Psoas muscle (tissue), 8 donors: ENCODE data around the gene MED1. TPM values are rescaled to one million over a fixed set of nuclear protein-coding genes. Genes with fewer than 3 reads are reported as not detected.
A peak's percentile ranks its signal among the peaks of the same experiment; 100 is the strongest.
"Not testable (repeated sequence)": the region's sequence is repeated elsewhere in the genome, so short reads cannot be mapped to it uniquely, and the experiment has no call there.

Experiments
- ATAC-seq, 4 donors: fragments of 200-7000 bp; cut with Tn5 transposase; one replicate each; pipeline ENCODE4 v1.9.1; 2020; ENCODE audit warnings: moderate library complexity in 3 of 4, mild to moderate bottlenecking in 2 of 4
- DNase-seq, 2 donors: peaks; one replicate each; pipeline ENCODE4 v3.0.0-alpha.2; 2020
- H3K27ac ChIP-seq: fragments of 200-600 bp; one replicate; pipeline ENCODE4 v1.8.0; 2022
- H3K27me3 ChIP-seq, 3 donors: fragments of 200-600 bp in 1 of 3; one replicate each; pipeline versions ENCODE4 v1.6.1 to v1.8.0; 2013 to 2022; ENCODE audit warnings: low read length in 2 of 3, mild to moderate bottlenecking in 2 of 3, moderate library complexity in 1 of 3; ENCODE audit not compliant: insufficient read depth in 3 of 3
- H3K36me3 ChIP-seq, 2 donors: fragments of 200-600 bp in 1 of 2; one replicate each; pipeline versions ENCODE4 v1.6.1 to v1.8.0; 2013 to 2022; ENCODE audit warnings: low read depth in 1 of 2, mild to moderate bottlenecking in 1 of 2, moderate library complexity in 1 of 2; ENCODE audit not compliant: insufficient read depth in 1 of 2
- H3K4me1 ChIP-seq: fragments of 200-600 bp; one replicate; pipeline ENCODE4 v1.8.0; 2022
- H3K4me3 ChIP-seq: fragments of 200-600 bp; one replicate; pipeline ENCODE4 v1.8.0; 2022; ENCODE audit warnings: mild to moderate bottlenecking
- H3K9me3 ChIP-seq: fragments of 200-600 bp; one replicate; pipeline ENCODE4 v1.8.0; 2022
- CTCF ChIP-seq: fragments of 200-600 bp; IDR thresholded peaks from one replicate; pipeline ENCODE4 v1.8.0; 2022; ENCODE audit warnings: antibody characterized with exemption
- WGBS, 3 donors: extraction: QIAGEN DNeasy Blood & Tissue Kit; methylation state at CpG; one replicate each; pipeline versions ENCODE4 v1.1.6 to v1.1.7; 2013; 5-methylcytosine and 5-hydroxymethylcytosine counted together
- intact Hi-C, 2 donors: fragments of 100-400 bp; cut with DNase I; formaldehyde crosslinking; loops; one replicate each; pipeline versions ENCODE4 v1.11.0 to v1.14.2; 2022
- polyA plus RNA-seq, 3 donors: library from polyadenylated mRNA; stranded (reverse); fragments of 200-250 nt; gene quantifications; one replicate each; pipeline ENCODE4 v1.2.3, GENCODE V29; 2013
- total RNA-seq, 4 donors: library from RNA; stranded (reverse); fragmentation: NEBNext Ultra II Directional in 2 of 4; extraction: Animal tissue kit (Norgen Biotek cat#: 25700) in 2 of 4; gene quantifications; one replicate each; pipeline versions ENCODE4 v1.2.1 to v1.2.4, GENCODE V29; 2021 to 2023
- donor health status: healthy with polysubstance abuse.
- donor health status: DM: no; HTN: no; CAD: no; lungs with moderate emphysema.
- donor health status: Bipolar disorder and iron deficiency.
- donor health status: healthy.
- donor health status: DM: yes; HTN: yes; CAD: no.
- donor health status: DM: no; HTN: no; CAD: no.
- donor health status: DM: no; HTN: no; CAD: no.
- donor health status: DM: yes; HTN: yes; CAD: no.

The MED1 gene
- total and polyA plus RNA-seq, 7 donors, result 6.2 to 28.5 (median 19.2) TPM

- peak overlapping the region; percentile 65 for H3K27ac ChIP-seq
- peaks cover 0 to 35% of the 10 kb centered on the region in 2 donors for H3K36me3 ChIP-seq
- DNase-seq (no peak), ATAC-seq (peak; percentile 21 to 55 (median 42))
- H3K4me1 ChIP-seq, result peaks cover 6% of the 10 kb centered on the region
- H3K27me3 ChIP-seq, result no peaks in the 10 kb centered on the region
- intact Hi-C loops, result no loop called here
- 52 to 75% (median 54%) methylated on average over 2 of the region's 2 CpGs for WGBS, 3 donors
- H3K4me3 ChIP-seq, result no peak overlapping the region
- no peak for TF ChIP-seq CTCF
- H3K9me3 ChIP-seq, result no peaks in the 10 kb centered on the region
Observed at GRCh38 chr17:39486242-39486641, 35.2 kb upstream of the MED1 start.

GRCh38 chr17:39485555-39485954, 34.5 kb upstream of the MED1 start:
- TF ChIP-seq CTCF, result no peak
- intact Hi-C loops, result no loop called here
- Histone ChIP-seq H3K9me3 (no peaks in the 10 kb centered on the region), H3K36me3 (peaks cover 0 to 35% of the 10 kb centered on the region in 2 donors), H3K4me3 (no peak overlapping the region), H3K27me3 (no peaks in the 10 kb centered on the region), H3K4me1 (peaks cover 6% of the 10 kb centered on the region), H3K27ac (peak overlapping the region; percentile 65)
- WGBS, 3 donors, result 76 to 86% (median 78%) methylated on average over 5 of the region's 5 CpGs
- peak; percentile 91 to 97 (median 95) for ATAC-seq
- no peak for DNase-seq

GRCh38 chr17:39484178-39484577, 33.1 kb upstream of the MED1 start:
- H3K4me3 ChIP-seq, result no peak overlapping the region
- H3K36me3 ChIP-seq, result peaks cover 0 to 29% of the 10 kb centered on the region in 2 donors
- ATAC-seq (no peak), DNase-seq (no peak)
- H3K4me1 ChIP-seq, result peaks cover 6% of the 10 kb centered on the region
- no peak overlapping the region for H3K27ac ChIP-seq
- TF ChIP-seq CTCF, result no peak
- intact Hi-C loops, result no loop called here
- 97 to 99% (median 97%) methylated on average over 2 of the region's 2 CpGs for WGBS, 3 donors
- no peaks in the 10 kb centered on the region for H3K27me3 ChIP-seq
- H3K9me3 ChIP-seq, result no peaks in the 10 kb centered on the region

GRCh38 chr17:39483506-39483905, 32.4 kb upstream of the MED1 start:
- 95 to 98% (median 97%) methylated on average over 6 of the region's 6 CpGs for WGBS, 3 donors
- ATAC-seq (no peak), DNase-seq (no peak)
- Histone ChIP-seq H3K4me1 (peaks cover 6% of the 10 kb centered on the region), H3K4me3 (no peak overlapping the region), H3K9me3 (no peaks in the 10 kb centered on the region), H3K36me3 (peaks cover 0 to 30% of the 10 kb centered on the region in 2 donors), H3K27me3 (no peaks in the 10 kb centered on the region), H3K27ac (no peak overlapping the region)
- intact Hi-C loops, result no loop called here
- no peak for TF ChIP-seq CTCF

GRCh38 chr17:39479631-39480030, 28.6 kb upstream of the MED1 start:
- peaks cover 0 to 55% of the 10 kb centered on the region in 2 donors for H3K36me3 ChIP-seq
- H3K4me1 ChIP-seq, H3K27ac ChIP-seq, H3K9me3 ChIP-seq, H3K4me3 ChIP-seq, DNase-seq, intact Hi-C loops, H3K27me3 ChIP-seq, ATAC-seq: not testable (repeated sequence)
- WGBS, 3 donors, result 90 to 97% (median 93%) methylated on average over 8 of the region's 8 CpGs
